GM19328 (cell line): ENCODE data around the gene LRRK1.

Source experiments
- ATAC-seq: cut with Tn5 transposase; IDR thresholded peaks from one replicate; pipeline ENCODE4 v1.9.1; 2021; ENCODE audit warnings: mild to moderate bottlenecking, moderate library complexity; ENCODE audit not compliant: unreplicated experiment

LRRK1 gene

DNA sequence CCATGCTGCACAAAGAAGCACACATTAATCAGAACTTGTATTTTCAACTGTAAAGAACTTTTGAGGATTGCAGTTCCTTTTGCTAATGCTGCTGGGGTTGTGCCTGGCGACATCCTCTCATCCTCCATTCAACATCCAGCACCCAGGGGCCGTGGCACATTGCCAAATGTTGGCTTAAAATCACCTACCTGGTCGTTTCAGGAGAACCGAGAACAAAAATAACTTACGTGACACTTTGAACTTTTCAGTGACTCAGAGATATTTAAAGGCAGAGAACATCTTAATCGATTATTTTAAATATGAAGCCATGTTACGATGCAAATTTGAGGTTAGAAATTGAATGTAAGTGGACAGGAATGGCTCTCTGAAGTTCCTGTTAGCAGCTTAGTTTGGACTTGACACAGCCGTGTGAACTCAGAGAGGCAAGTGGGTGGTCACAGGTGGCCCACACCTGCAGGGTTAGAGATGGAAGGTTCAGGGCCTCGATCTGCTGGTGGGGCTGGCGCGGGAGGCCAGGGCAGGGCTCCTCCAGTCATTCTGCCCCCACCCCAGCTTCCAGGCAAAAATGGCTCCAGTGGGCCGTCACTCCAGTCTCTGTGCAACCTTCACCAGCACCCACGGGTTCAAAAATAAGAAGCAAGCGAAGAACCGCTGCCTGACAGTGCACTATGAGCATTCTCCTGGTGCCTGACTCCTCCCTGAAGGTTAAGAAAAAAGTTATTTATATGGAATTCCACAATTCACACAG is 12.2 kb downstream of the LRRK1 start:
- ATAC-seq: no peak

DNA sequence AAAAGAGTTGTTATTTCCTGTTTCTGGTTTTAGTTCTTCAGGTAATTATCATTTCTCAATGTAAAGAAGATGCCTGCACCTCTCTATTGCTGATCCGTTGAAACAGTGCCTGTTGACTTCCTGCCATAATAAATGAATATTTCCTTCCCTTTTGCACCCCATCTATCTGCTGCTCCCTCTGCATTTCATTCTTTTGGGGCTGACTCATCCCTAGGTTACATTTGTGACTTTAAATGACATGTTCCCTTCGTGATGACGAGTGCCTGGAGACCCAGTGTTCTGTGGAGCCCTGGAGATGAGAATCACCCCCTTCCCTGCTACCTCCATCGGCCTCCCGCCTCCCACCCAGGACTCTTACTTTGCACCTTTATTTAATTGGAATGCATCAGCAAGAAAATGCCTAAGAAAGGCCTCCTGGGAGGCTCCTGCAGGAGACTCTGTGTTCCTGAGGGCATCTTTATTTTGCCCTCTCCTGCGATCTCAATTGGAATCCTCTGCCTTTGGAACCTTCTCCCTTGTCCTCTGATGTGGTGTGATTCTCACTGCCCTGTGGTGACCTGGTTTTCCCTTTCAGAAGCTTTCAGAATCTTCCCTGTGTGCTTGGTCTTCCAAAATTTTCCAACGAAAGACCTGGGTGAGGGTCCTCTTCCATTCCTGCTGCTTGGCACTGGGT is 13.7 kb downstream of the LRRK1 start:
- no peak for ATAC-seq

DNA sequence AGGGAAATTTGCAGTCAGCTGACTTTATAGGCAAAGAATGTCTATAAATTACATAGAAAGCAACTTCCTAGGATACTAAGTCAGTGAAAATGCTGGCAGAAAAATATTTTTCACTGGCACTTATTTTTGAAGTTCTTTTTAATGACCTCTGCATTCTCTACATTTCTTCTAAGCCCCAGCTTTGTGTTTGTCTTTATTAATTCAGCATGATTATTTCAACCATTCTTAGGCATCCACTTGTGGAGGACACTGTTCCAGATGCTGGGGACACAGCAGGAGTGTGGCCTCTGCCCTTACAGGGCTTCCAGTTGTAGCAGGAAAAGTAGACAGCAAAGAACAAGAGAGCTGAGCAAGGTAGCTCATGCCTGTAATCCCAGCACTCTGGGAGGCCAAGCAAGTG is 15.0 kb downstream of the LRRK1 start:
- ATAC-seq: no peak

DNA sequence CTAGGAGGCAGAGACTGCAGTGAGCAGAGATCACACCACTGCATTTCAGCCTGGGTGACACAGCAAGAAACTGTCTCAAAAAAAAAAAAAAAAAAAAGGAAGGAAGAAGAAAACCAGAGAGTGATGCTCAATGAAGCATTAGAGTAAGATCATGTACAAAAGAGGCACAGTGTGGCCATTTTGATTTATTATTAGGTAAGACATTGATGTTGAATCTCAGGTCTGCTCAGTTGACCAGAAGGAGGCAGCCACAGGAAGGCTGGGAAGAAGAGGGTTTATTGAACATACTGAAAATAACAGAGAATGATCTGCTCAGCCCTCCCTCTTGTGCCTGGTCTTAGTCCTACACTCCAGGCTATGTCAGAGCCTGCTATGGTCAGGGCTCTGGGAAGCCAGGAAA is 15.6 kb downstream of the LRRK1 start:
- ATAC-seq: no peak

DNA sequence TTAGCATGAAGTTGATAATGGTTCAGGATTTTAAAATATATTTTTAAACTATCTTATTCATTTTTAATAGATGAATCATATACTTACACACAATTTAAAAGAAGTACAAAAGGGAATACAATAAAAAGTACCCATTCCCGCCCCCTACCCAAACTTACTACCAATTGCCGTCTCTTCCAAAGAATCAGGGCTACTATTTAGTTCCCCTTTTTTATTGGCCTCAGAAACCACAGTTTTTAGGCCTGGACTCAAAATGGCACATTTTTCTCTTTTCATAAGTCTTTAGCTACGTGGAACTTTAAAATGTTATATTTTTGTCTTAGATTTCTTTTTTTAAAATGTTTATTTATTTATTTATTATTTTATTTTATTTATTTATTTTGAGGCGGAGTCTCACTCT is 18.0 kb downstream of the LRRK1 start:
- ATAC-seq: no peak

DNA sequence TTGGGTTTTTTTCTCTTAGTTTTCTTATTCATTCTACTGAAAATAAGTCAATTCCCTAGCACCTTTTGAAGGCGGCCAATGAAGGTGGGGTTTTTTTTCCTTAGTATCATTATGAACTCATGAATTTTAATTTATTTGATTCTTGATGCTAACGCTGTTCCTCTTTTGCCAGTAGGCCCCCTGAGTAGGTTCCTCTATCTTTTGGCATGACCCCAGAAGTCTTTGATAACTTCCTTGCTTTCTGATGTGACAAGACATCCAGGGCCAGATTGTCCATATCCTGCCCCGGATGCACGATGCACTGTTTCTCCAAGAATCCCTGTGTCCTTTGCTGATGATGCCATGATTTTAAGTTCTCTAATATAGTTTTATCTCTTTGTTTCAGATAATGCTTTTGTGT is 20.6 kb downstream of the LRRK1 start:
- no peak for ATAC-seq

DNA sequence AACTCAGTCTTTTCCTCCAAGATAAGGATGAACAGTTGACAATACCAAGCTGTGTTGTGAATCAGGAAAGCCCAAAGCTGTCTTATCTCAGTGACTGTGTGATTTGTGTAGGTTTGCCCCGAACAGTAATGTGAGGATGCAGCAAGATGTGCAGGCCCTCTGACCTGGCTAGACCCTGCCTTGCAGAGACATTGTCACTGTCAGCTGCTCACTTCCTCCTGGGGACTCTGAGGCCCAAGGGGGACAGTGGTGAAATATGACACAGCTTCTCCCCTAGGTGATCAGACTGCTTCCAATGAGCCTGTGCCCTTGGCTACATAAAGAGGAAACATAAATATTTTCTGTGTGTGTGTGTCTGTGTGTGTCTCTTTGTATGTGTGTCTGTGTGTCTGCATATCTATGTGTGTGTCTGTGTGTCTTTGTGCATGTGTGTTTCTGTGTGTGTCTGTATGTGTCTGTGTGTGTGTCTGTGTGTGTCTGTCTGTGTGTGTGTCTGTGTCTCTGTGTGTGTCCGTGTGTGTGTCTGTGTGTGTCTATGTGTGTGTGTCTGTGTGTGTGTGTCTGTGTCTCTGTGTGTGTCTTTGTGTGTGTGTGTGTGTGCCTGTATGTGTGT is 21.7 kb downstream of the LRRK1 start:
- ATAC-seq: peak; percentile 56

DNA sequence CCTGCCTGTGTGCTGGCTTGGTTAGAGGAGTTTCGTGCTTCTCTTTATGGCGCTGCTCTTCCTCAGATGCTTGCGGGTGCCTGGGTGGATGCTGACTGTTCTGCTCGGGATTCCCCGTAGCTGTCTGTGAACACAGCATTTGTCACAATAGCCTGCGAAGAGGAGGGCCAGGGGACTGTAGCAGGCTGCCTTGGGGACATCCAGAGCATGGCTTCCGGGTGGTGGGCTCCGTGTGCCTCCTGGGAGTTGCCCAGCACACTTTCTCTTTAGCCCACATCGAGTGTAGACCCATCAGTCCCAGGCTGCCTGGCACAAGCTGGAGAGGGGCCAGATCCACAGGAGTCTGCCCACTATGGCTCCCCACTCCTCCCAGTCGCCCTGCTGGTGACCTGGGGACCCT is 22.4 kb downstream of the LRRK1 start:
- ATAC-seq: peak; percentile 57

DNA sequence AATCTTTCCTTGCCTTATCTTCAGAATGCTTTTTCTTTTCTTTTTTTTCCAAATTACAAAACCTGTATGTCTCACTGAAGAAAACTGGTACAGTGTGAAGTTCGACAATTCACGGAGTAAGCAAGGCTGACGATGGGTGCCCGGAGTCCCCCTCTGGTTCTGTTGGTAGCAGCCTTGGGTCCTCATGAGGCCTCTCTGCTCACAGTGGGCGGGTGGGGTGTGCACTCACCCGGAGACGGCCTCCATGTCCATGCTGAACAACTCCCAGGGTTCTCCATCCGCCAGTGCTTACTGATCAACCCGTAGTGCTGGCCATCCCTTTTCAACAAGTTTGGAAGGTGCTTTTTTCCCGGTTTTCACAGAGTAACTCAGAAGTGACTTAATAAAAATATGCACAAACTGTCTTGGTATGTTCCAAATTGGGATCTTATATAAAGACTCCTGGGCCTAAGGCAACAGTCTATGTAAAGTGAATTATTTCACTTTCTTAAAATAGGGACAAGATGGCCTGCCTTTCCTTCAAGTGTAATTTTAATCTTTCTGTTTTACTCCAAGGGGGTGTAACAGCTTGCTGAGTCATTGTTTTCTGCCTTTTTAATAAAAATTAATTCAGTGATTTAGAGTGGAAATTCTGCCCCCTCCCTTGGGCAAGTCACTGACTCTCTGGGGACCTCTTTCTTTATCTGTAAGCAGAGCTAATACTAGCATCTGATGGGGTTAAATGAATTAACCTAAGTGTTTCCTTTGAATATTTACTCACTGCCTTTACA is 23.7 kb downstream of the LRRK1 start:
- no peak for ATAC-seq

DNA sequence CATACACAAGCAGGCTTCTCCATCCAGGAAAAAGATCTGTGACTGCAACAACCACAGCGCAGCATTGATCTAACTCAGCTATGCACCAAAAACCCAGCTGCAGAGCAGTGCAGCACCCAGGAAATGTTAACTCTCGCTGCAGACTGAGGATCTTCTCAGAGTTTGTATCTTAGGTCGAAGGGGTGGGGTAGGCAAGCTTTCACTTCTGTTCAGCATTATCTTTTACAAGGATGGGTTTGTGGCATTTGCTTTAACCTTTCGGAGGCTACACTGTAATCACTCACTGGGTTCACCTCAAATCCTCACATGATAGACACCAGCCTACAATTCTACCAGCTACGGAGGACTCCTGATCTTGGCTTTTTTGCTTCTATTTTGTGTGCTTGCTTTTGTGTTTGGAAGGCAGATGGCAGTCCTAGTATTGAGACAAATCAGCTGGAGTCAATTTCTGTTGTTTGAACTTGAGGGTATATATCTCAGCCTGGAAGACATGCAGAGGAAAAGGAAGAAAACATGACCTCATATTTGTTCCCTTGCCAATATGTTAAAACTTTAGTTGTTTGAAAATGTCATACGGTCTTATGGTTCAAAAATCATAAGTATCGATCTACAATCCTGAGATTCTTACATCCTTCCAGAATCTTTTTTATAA is 25.2 kb downstream of the LRRK1 start:
- ATAC-seq: no peak

DNA sequence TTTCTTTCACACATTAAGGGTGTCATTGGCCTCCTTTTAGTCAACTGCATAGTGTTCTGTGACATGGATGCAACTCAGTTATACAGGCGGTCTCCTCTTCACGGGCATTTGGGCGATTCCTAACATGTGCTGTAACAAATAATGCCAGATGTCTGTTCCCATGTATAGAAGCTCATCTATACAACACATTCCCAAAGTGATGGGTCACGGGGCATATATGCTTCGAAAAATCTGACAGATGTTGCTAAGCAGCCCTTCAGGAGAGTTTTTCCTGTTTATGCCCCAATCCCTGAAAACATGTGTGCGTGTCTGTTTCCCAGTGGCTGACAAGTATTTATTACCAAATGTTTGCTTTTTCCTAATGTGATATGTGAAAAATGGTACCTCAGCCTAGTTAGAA is 25.8 kb downstream of the LRRK1 start:
- no peak for ATAC-seq

DNA sequence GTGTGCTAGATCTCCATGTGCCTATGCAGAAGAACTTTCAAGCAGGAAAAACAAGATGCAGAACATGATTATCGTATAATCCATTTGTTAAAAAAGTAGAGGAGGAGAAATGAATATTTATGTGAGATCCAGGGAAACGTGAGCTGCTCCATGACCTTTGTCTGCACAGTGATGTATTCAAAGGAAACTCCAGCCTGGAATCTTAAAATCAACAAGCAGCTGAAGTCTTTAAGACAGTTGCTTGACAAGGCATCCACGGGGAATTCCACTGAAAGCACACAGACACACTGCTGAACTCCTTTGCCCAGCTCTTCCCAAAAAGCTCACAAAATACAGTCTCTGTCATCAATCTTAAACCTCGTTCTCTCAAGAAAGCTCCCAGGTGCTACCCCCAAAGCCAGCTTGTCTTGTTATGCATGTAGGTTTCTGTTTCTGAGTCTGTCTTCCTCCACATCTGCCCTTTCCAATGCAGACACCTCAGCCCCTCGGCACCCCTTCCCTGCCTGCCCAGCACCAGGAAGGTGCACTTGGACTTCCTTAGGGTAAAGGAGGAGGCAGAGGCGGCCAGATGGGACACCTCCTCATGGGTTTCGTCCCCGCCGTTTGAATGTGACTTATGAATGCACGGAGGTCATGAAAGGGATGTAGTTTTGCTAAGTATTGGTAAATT is 28.7 kb downstream of the LRRK1 start:
- no peak for ATAC-seq

DNA sequence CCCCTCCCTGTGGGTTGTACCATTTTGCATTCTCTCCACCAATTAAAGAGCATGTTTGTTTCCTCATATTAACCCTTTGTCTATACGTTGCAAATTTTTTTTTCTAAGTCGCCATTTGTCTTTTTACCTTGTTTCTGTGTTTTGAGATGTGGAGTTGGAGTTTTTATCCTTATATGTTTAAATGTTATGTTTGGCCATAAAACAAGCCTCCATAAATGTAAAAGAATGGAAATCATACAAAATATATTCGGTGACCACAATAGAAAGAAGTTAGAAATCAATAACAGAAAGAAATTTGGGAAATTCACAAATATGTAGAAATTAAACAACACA is 29.2 kb downstream of the LRRK1 start:
- no peak for ATAC-seq

DNA sequence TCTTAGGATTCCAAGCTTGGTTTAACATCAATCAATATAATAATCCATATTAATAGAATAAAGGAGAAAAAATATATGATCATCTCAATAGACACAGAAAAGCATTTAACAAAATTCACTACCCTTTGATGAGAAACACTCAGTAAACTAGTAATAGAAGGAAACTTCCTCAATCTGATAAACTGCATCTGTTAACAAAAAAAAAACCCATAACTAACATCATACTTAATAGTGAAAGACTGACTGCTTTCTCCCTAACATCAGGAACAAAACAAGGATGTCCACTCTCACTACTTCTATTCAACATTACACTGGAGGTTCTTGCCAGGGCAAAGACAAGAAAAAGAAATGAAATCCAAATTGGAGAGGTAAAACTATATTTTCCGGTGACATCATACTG is 30.5 kb downstream of the LRRK1 start:
- no peak for ATAC-seq

DNA sequence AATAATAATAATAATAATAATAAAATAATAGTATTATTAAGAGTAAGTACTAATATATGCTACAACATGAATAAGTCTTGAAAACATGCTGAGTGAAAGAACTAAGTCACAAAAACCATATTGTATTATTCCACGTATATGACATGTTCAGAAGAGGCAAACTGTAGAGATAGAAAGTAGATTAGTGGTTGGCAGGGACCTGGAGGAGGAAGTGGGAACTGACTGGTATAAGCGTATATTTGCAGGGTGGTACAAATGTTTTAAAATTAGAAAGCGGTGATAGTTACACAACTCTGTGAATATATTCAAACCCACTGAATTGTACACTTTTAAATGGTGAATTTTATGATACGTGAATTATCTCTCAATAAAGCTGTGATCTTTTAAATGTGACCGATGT is 32.8 kb downstream of the LRRK1 start:
- ATAC-seq: no peak

DNA sequence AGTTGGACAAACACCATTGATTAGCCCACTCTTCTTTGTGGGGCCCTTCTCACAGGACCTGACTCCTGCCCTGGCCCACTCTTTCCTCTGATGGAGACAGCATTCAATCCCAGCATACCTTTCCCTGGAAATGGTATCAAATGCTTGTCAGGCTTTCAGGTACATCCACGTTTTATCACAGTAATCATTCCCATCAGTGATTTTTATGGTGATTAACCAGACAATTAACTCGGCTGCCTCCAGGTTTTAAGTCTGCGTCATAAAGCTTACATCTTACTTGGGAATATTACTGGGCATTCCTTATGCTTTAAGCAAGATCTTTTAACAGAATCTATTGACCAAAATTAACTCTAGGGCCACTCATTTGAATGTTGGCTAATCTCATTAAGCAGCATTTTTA is 33.4 kb downstream of the LRRK1 start:
- ATAC-seq: no peak

DNA sequence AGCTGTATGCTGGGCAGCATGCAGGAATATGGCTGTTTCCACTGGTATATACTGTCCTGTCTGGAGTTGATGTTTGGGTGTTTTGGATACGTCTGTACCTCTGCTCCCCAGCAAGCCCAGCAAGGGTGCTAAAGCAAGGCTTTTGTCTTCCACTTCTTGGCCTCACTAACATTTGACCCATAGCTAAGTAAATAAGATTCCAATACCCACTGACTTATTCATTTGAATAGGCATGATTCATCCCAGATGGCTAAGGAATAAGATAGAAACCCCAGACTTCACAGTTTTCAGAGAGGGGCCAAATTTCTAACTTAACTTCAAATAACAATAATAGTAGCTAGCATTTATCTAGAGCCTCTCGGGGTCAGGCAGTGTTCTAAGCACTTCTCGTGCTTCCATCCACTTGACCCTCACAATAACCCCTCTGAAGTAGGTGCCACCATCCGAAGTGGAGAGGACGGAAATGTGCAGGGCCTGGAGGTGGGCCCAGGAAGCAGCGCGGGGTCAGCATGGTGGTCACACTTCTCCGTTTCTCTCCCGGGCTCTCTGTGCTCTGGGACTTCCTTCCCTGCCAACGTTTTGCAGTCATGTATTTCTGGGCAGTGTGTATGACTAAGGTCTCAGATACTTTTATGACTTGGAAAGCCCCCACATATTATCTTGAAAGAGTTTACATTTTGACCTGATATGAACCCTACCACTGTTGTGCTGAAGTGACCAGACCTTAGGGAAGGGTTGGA is 39.3 kb downstream of the LRRK1 start:
- ATAC-seq: no peak

DNA sequence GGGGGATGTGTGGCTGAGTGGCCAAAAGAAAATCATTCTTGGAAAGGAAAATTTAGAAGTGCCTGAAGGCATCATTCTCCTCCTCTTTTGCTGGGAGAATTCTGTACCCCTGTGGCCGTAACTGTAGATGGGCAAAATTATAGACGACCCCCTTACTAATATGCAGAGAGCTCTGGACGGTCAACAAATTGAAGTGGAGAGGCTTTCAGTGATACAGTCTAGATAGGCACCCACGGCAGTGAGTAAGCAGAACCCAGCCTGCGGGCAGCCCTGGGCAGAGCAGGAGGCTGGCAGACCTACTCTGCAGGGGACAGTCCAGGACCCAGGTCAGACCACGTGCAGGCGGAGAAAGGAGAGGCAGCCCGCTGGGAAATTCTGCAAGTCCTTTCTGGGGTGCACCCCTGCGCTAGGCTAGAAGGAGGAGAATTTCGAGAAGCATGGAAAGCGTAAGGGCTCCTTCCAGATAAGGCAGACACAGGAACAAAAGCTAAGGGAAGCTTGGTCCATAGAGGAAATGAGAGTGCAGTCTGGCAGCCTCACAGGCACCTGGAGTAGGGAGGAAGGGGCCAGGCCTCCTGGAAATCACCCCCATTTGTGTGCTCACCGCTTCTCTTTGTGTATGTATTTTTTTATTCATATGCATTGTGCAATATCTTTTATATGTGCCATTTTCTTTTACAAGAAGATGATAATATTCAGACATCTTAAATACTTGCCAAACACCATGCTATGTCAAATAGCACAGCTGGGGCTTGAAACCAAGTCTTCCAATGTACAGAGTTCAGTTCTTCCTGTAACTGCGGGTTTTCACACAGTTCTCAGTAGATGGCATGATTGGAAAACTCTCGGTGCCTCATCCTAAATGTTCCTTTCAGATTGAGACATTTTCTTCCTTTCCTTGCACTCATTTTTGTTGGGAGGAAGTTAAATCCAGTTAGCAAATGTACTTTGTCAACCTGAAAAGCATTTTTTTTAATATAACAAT is 40.2 kb downstream of the LRRK1 start:
- no peak for ATAC-seq

DNA sequence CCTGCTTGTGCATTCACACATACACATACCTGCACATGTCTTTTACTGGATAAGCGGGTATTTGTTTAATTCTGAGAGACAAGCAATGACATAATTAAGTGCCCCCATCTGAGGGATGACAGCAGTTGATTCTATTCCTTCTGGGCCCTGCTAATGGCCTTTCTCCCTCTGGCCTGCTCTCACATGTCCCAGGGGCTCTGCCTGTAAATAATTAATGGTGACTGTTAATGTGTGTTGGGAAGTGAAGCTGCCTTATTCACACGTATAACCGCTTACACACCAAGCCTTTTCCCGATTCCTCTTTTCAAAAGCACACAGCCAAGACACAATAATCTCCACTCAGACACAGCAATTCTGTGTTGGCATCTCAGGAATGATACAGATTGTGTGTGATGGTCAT is 47.8 kb downstream of the LRRK1 start:
- no peak for ATAC-seq
